SK-N-SH treated with all-trans-retinoic acid at 6 μM for 48 hours (cell line): ENCODE data around the gene SLC35G2.

Experiments used
- ARNTL ChIP-seq: fragments of 450-650 bp; formaldehyde crosslinking; IDR thresholded peaks from 2 replicates; pipeline ENCODE4 v1.5.0; 2020; ENCODE audit warnings: low read depth, mild to moderate bottlenecking, moderate library complexity, borderline replicate concordance
- CSDC2 ChIP-seq: fragments of 250-450 bp; sonication (Bioruptor Pico); IDR thresholded peaks from 2 replicates; pipeline ENCODE4 v1.5.0; 2020; ENCODE audit warnings: mild to moderate bottlenecking, moderate library complexity
- CSRNP3 ChIP-seq: fragments of 250-450 bp; sonication (Bioruptor Pico); IDR thresholded peaks from 2 replicates; pipeline ENCODE4 v1.5.1; 2021; ENCODE audit warnings: mild to moderate bottlenecking, moderate library complexity
- GLIS3 ChIP-seq: fragments of 250-450 bp; sonication (Bioruptor Pico); IDR thresholded peaks from 2 replicates; pipeline ENCODE4 v1.5.0; 2020; ENCODE audit warnings: mild to moderate bottlenecking, moderate library complexity
- PATZ1 ChIP-seq: fragments of 250-450 bp; sonication (Bioruptor Pico); IDR thresholded peaks from 2 replicates; pipeline ENCODE4 v1.8.0; 2020; ENCODE audit warnings: mild to moderate bottlenecking, moderate library complexity, borderline replicate concordance
- PPARA ChIP-seq: fragments of 250-450 bp; sonication (Bioruptor Pico); IDR thresholded peaks from 2 replicates; pipeline ENCODE4 v1.5.0; 2020; ENCODE audit warnings: mild to moderate bottlenecking, borderline replicate concordance
- RARB ChIP-seq: fragments of 250-450 bp; sonication (Bioruptor Pico); IDR thresholded peaks from 2 replicates; pipeline ENCODE4 v1.8.0; 2021; ENCODE audit warnings: mild to moderate bottlenecking, moderate library complexity
- SNAI2 ChIP-seq: fragments of 250-450 bp; sonication (Bioruptor Pico); IDR thresholded peaks from 2 replicates; pipeline ENCODE4 v1.5.0; 2020; ENCODE audit warnings: mild to moderate bottlenecking, moderate library complexity
- TCF4 ChIP-seq: fragments of 250-450 bp; sonication (Bioruptor Pico); IDR thresholded peaks from 2 replicates; pipeline ENCODE4 v1.8.0; 2021; ENCODE audit warnings: mild to moderate bottlenecking, moderate library complexity, borderline replicate concordance
- TOX ChIP-seq: fragments of 250-450 bp; sonication (Bioruptor Pico); IDR thresholded peaks from 2 replicates; pipeline ENCODE4 v1.8.0; 2021; ENCODE audit warnings: mild to moderate bottlenecking, moderate library complexity, borderline replicate concordance
- ZC3H10 ChIP-seq: fragments of 250-450 bp; sonication (Bioruptor Pico); IDR thresholded peaks from 2 replicates; pipeline ENCODE4 v1.5.1; 2021; ENCODE audit warnings: mild to moderate bottlenecking, moderate library complexity
- ZFP3 ChIP-seq: fragments of 250-450 bp; sonication (Bioruptor Pico); IDR thresholded peaks from 2 replicates; pipeline ENCODE4 v1.5.0; 2020; ENCODE audit warnings: mild to moderate bottlenecking, moderate library complexity
- TF ChIP-seq, protein P1 (sequence below): fragments of 250-450 bp; sonication (Bioruptor Pico); IDR thresholded peaks from 2 replicates; pipeline ENCODE4 v1.5.0; 2020; ENCODE audit warnings: mild to moderate bottlenecking, moderate library complexity

- TF ChIP-seq CSRNP3 (CRISPR knock-in tag) (no peak), PPARA (no peak), ZFP3 (no peak), TCF4 (no peak), RARB (no peak), PATZ1 (CRISPR knock-in tag) (no peak), SNAI2 (no peak), TOX (CRISPR knock-in tag) (no peak), ARNTL (no peak), CSDC2 (CRISPR knock-in tag) (no peak), ZC3H10 (no peak), GLIS3 (no peak)
- TF ChIP-seq, protein P1, sequence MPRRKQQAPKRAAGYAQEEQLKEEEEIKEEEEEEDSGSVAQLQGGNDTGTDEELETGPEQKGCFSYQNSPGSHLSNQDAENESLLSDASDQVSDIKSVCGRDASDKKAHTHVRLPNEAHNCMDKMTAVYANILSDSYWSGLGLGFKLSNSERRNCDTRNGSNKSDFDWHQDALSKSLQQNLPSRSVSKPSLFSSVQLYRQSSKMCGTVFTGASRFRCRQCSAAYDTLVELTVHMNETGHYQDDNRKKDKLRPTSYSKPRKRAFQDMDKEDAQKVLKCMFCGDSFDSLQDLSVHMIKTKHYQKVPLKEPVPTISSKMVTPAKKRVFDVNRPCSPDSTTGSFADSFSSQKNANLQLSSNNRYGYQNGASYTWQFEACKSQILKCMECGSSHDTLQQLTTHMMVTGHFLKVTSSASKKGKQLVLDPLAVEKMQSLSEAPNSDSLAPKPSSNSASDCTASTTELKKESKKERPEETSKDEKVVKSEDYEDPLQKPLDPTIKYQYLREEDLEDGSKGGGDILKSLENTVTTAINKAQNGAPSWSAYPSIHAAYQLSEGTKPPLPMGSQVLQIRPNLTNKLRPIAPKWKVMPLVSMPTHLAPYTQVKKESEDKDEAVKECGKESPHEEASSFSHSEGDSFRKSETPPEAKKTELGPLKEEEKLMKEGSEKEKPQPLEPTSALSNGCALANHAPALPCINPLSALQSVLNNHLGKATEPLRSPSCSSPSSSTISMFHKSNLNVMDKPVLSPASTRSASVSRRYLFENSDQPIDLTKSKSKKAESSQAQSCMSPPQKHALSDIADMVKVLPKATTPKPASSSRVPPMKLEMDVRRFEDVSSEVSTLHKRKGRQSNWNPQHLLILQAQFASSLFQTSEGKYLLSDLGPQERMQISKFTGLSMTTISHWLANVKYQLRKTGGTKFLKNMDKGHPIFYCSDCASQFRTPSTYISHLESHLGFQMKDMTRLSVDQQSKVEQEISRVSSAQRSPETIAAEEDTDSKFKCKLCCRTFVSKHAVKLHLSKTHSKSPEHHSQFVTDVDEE = no peak
Measured at GRCh38 chr3:136838641-136839555, 20.0 kb downstream of the SLC35G2 start.
